ENCODE results near the gene KCNK1. TPM values are rescaled to one million over a fixed set of nuclear protein-coding genes. Genes with fewer than 3 reads are reported as not detected.

Gene KCNK1
- total RNA-seq, 1 donor from 2014 or later, result 5.7 TPM

DNA sequence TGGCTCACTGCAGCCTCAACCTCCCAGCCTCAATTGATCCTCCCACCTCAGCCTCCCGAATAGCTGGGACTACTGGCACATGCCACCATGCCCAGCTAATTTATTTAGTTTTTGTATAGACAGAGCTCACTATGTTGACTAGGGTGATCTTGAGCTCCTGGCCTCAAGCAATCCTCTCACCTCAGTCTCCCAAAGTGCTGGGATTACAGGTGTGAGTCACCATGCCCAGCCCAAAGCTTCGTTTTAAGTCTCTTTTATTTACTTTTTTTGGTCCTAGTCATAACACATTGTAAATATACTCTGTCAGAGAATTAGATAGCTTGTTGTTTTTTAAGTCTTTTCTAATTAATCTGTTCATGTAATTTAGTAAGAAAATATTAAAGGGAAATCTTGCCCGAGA, 42.8 kb downstream of the KCNK1 start:
- Histone ChIP-seq H3K9me3 (ENCODE audit: insufficient read depth, low read depth, low read length) (no peaks in the 10 kb centered on the region), H3K4me2 (ENCODE audit: low read length) (no peak overlapping the region), H2AFZ (ENCODE audit: low read depth, low read length) (no peak overlapping the region), H3K4me1 (ENCODE audit: insufficient read depth, low read length) (no peaks in the 10 kb centered on the region), H3K36me3 (ENCODE audit: insufficient read depth, low read length) (no peaks in the 10 kb centered on the region), H3K27ac (ENCODE audit: low read depth, low read length) (no peak overlapping the region), H3K4me3 (ENCODE audit: insufficient read depth, low read depth, low read length) (no peak overlapping the region), H4K20me1 (ENCODE audit: insufficient read depth, low read length) (no peaks in the 10 kb centered on the region), H3K79me2 (ENCODE audit: insufficient read depth, low read length) (no peaks in the 10 kb centered on the region), H3K27me3 (ENCODE audit: insufficient read depth, low read length) (no peaks in the 10 kb centered on the region), H3K9ac (ENCODE audit: low read length) (no peak overlapping the region)
- no peak overlapping the region for H3K4me3 Mint-ChIP-seq (ENCODE audit: unreplicated experiment)
- H3K4me1 Mint-ChIP-seq (ENCODE audit: low read depth, unreplicated experiment), result peaks cover 5% of the 10 kb centered on the region
- no peak for TF ChIP-seq EZH2 (IDR thresholded peaks at IDR 0.05; ENCODE audit: insufficient read depth, low read length)
- TF ChIP-seq, protein P1, sequence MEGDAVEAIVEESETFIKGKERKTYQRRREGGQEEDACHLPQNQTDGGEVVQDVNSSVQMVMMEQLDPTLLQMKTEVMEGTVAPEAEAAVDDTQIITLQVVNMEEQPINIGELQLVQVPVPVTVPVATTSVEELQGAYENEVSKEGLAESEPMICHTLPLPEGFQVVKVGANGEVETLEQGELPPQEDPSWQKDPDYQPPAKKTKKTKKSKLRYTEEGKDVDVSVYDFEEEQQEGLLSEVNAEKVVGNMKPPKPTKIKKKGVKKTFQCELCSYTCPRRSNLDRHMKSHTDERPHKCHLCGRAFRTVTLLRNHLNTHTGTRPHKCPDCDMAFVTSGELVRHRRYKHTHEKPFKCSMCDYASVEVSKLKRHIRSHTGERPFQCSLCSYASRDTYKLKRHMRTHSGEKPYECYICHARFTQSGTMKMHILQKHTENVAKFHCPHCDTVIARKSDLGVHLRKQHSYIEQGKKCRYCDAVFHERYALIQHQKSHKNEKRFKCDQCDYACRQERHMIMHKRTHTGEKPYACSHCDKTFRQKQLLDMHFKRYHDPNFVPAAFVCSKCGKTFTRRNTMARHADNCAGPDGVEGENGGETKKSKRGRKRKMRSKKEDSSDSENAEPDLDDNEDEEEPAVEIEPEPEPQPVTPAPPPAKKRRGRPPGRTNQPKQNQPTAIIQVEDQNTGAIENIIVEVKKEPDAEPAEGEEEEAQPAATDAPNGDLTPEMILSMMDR (IDR thresholded peaks at IDR 0.05; ENCODE audit: insufficient read depth, low read depth, low read length), result no peak
- H3K27me3 Mint-ChIP-seq (ENCODE audit: low read depth, unreplicated experiment), result no peaks in the 10 kb centered on the region
- no peak overlapping the region for H3K27ac Mint-ChIP-seq (ENCODE audit: unreplicated experiment)
- DNase-seq (ENCODE audit: low read depth) (no peak), FAIRE-seq (no peak)
- no peaks in the 10 kb centered on the region for H3K36me3 Mint-ChIP-seq (ENCODE audit: low read depth, unreplicated experiment)
- peaks cover 2% of the 10 kb centered on the region for H3K9me3 Mint-ChIP-seq (ENCODE audit: unreplicated experiment)

DNA sequence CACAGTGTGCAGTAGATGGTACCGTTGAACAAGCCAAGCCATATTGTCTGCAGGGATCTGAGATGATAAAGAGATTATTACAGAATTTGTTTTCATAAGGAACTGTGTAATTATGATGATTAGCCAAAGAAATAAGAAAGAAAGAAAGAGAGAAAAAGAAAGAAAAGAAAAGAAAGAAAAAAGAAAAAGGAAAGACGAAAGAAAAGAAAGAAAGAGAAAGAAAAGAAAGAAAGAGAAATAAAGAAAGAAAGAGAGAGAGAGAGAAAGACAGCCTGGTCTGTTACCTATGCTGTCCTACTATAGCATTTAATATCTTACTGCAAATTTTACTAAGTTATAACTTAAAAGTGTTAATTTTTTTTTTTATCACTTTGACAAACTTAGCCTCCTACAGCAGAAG, 43.6 kb downstream of the KCNK1 start:
- peaks cover 2% of the 10 kb centered on the region for H3K9me3 Mint-ChIP-seq (ENCODE audit: unreplicated experiment)
- no peaks in the 10 kb centered on the region for H3K27me3 Mint-ChIP-seq (ENCODE audit: low read depth, unreplicated experiment)
- no peak overlapping the region for H3K4me3 ChIP-seq (ENCODE audit: insufficient read depth, low read depth, low read length)
- no peaks in the 10 kb centered on the region for H4K20me1 ChIP-seq (ENCODE audit: insufficient read depth, low read length)
- no peak for DNase-seq (ENCODE audit: low read depth)
- H3K27ac Mint-ChIP-seq (ENCODE audit: unreplicated experiment), result no peak overlapping the region
- H3K4me2 ChIP-seq (ENCODE audit: low read length), result no peak overlapping the region
- no peaks in the 10 kb centered on the region for H3K9me3 ChIP-seq (ENCODE audit: insufficient read depth, low read depth, low read length)
- no peak overlapping the region for H3K4me3 Mint-ChIP-seq (ENCODE audit: unreplicated experiment)
- TF ChIP-seq EZH2 (IDR thresholded peaks at IDR 0.05; ENCODE audit: insufficient read depth, low read length), result no peak
- TF ChIP-seq, protein P1 (IDR thresholded peaks at IDR 0.05; ENCODE audit: insufficient read depth, low read depth, low read length), result no peak
- H3K9ac ChIP-seq (ENCODE audit: low read length), result no peak overlapping the region
- H3K27ac ChIP-seq (ENCODE audit: low read depth, low read length), result no peak overlapping the region
- no peaks in the 10 kb centered on the region for H3K27me3 ChIP-seq (ENCODE audit: insufficient read depth, low read length)
- H3K36me3 ChIP-seq (ENCODE audit: insufficient read depth, low read length), result no peaks in the 10 kb centered on the region
- no peaks in the 10 kb centered on the region for H3K36me3 Mint-ChIP-seq (ENCODE audit: low read depth, unreplicated experiment)
- H2AFZ ChIP-seq (ENCODE audit: low read depth, low read length), result no peak overlapping the region
- H3K4me1 Mint-ChIP-seq (ENCODE audit: low read depth, unreplicated experiment), result peaks cover 5% of the 10 kb centered on the region
- no peaks in the 10 kb centered on the region for H3K79me2 ChIP-seq (ENCODE audit: insufficient read depth, low read length)
- FAIRE-seq, result no peak
- H3K4me1 ChIP-seq (ENCODE audit: insufficient read depth, low read length), result no peaks in the 10 kb centered on the region

DNA sequence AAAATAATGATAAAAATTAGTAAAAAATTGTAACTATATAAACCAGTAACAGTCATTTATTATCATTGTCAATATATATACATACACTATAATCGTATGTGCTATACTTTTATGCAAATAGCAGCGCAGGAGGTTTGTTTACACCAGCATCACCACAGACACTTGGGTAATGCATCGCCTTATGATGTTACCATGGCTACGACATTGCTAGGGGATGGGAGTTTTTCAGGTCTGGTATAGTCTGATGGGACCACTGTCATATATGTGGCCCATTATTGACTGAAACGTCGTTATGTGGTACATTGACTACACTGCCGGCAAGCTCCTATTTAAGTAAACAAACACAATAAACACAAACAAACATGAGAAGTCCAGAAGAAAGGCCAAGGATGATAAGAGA, 45.6 kb downstream of the KCNK1 start:
- FAIRE-seq, result no peak
- H3K27ac Mint-ChIP-seq (ENCODE audit: unreplicated experiment), result no peak overlapping the region
- no peak overlapping the region for H2AFZ ChIP-seq (ENCODE audit: low read depth, low read length)
- no peak overlapping the region for H3K9ac ChIP-seq (ENCODE audit: low read length)
- H3K36me3 ChIP-seq (ENCODE audit: insufficient read depth, low read length), result no peaks in the 10 kb centered on the region
- DNase-seq (ENCODE audit: low read depth), result no peak
- TF ChIP-seq, protein P1 (IDR thresholded peaks at IDR 0.05; ENCODE audit: insufficient read depth, low read depth, low read length), result no peak
- no peak for TF ChIP-seq EZH2 (IDR thresholded peaks at IDR 0.05; ENCODE audit: insufficient read depth, low read length)
- no peaks in the 10 kb centered on the region for H3K27me3 ChIP-seq (ENCODE audit: insufficient read depth, low read length)
- no peak overlapping the region for H3K27ac ChIP-seq (ENCODE audit: low read depth, low read length)
- H3K4me2 ChIP-seq (ENCODE audit: low read length), result no peak overlapping the region
- H3K9me3 ChIP-seq (ENCODE audit: insufficient read depth, low read depth, low read length), result no peaks in the 10 kb centered on the region
- no peak overlapping the region for H3K4me3 Mint-ChIP-seq (ENCODE audit: unreplicated experiment)
- no peaks in the 10 kb centered on the region for H3K4me1 ChIP-seq (ENCODE audit: insufficient read depth, low read length)
- H3K9me3 Mint-ChIP-seq (ENCODE audit: unreplicated experiment), result peaks cover 2% of the 10 kb centered on the region
- H4K20me1 ChIP-seq (ENCODE audit: insufficient read depth, low read length), result no peaks in the 10 kb centered on the region
- H3K79me2 ChIP-seq (ENCODE audit: insufficient read depth, low read length), result no peaks in the 10 kb centered on the region
- H3K27me3 Mint-ChIP-seq (ENCODE audit: low read depth, unreplicated experiment), result no peaks in the 10 kb centered on the region
- H3K4me3 ChIP-seq (ENCODE audit: insufficient read depth, low read depth, low read length), result no peak overlapping the region
- H3K4me1 Mint-ChIP-seq (ENCODE audit: low read depth, unreplicated experiment), result peaks cover 9% of the 10 kb centered on the region
- no peaks in the 10 kb centered on the region for H3K36me3 Mint-ChIP-seq (ENCODE audit: low read depth, unreplicated experiment)
